ENCODE data around the gene SMIM24.

GRCh38 chr19:3527238-3527910 is 47.0 kb upstream of the SMIM24 start:
- TF ChIP-seq, protein P1, sequence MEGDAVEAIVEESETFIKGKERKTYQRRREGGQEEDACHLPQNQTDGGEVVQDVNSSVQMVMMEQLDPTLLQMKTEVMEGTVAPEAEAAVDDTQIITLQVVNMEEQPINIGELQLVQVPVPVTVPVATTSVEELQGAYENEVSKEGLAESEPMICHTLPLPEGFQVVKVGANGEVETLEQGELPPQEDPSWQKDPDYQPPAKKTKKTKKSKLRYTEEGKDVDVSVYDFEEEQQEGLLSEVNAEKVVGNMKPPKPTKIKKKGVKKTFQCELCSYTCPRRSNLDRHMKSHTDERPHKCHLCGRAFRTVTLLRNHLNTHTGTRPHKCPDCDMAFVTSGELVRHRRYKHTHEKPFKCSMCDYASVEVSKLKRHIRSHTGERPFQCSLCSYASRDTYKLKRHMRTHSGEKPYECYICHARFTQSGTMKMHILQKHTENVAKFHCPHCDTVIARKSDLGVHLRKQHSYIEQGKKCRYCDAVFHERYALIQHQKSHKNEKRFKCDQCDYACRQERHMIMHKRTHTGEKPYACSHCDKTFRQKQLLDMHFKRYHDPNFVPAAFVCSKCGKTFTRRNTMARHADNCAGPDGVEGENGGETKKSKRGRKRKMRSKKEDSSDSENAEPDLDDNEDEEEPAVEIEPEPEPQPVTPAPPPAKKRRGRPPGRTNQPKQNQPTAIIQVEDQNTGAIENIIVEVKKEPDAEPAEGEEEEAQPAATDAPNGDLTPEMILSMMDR (IDR thresholded peaks at IDR 0.05) = no peak
- no peak for TF ChIP-seq EP300 (IDR thresholded peaks at IDR 0.05)
